NCI-H2196 treated with DMSO at 0.1 percent for 48 hours (cell line): ENCODE measurements around the gene XPC.

Source experiments
- DNase-seq: peaks from one replicate; lab custom pipeline; 2025; ENCODE audit not compliant: unreplicated experiment; lab: John Stamatoyannopoulos, UW

Gene XPC

DNA sequence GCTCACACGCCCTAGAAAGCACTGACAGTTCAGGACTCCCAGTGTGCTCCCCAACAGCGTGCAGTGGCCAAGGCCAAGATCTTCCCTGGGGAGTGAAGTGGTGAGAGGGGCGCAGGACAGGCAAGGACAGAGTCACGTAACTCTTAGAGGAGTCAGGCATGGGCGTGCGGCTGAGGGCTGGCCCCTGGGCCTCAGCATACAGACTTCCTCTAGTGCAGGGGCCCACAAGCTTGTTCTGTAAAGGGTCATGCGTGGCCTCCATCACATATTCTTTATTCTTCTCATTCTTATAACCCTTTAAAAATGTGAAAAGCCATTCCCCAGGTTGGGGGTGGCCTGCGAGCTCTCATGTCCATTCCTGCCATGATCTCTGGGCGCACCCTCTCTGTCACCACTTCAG lies 28.3 kb downstream of the XPC start:
- no peak for DNase-seq

DNA sequence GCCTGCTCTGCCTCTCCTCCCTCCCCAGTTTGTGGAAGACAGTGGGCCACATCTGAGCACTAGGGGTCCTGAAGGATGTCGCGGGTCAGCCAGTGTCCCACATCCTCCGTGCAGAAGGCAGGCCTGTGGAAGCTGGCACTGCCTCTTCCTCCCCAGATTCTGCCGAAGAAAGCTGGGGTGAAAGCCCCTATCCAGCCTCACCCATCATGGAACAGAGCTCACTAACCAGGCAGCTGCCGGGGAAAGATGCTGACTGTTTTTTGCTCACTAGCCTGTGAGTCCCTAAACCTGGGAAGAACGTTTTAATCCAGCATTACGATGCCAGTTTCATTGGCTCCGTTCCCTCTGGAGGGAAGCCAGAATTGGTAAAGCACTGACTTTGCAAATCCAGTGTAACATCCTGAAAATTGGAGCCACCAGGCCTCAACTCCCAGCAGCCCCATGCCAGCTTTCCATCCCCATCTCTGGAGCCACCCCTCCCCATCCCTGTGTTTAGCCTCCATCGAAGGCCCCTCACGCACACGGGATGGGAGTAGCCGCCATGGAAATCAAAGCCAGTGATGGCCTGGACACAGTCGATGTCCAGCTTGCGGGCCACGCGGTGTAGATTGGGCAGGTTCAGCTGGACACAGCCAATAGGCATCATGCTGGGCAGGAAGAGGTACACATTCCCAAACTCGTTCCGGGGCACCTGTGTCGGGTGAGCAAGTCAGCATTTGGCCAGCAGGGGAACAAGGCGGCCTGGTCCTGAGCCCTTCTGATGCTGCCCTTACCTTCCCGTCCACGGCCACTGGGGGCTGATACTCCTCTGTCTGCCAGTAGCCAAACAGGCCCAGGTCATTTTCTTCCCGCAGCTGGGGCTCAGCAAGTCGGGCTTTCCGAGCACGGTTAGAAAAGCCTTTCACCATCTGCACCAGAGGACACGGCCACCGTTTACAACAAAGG lies 30.1 kb downstream of the XPC start:
- no peak for DNase-seq

GRCh38 chr3:14147617-14148016 lies 30.8 kb downstream of the XPC start:
- no peak for DNase-seq

DNA sequence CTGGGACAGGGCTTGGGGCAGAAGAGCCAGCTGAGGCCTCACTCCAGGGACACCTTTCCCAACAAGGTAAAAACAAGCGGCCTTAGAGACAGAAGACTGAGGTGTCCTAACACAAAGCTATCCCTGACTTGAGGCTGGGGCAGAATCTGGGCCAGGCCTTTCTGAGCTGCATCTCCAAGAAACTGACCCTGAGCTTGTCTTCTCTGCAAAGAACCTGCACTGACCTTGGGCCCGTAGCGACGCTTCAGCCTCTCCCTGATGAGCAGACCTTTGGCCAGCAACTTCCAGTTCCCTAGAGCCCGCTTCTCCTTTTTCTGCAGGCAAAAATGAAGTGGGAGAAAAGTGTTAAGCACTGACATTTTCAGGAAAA lies 31.4 kb downstream of the XPC start:
- DNase-seq = no peak

GRCh38 chr3:14146381-14147065 lies 31.9 kb downstream of the XPC start:
- DNase-seq = no peak

DNA sequence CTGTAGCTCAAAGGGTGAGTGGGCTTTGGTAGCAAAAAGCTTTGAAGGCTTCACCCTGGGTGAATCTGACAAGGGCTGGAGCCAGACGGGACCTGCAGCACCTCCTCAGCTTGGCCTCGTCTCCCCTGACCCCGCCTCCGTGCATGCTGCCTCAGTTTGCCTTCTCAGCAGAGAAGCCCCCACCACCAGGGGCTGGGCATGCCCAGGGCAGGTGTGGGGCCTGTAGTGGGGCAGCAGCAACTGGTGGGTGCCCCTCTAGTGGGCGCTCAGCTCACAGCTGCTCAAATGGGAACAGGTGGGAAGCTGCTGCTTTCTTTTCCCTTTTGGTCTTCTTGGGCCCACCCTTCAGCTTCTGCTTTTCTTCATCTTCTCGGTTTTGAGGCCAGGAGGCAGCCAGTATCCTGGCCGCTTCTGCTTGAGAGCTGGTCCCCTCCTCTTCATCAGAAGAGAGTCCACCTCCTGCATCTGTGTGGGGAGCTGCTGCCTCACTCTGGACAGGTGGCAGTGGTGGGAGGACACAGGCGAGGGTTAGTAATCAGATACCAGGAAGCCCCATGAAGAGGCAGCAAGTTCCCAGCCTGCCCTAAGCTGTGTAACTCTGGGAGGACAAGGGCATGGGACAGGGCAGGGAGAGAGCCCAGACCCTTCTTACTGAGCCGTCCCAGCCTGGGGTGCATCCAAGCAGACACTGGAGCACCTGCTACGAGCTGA lies 32.6 kb downstream of the XPC start:
- DNase-seq = no peak

- no peak for DNase-seq
These were observed 33.2 kb downstream of the XPC start for GRCh38 chr3:14145236-14145635.

DNA sequence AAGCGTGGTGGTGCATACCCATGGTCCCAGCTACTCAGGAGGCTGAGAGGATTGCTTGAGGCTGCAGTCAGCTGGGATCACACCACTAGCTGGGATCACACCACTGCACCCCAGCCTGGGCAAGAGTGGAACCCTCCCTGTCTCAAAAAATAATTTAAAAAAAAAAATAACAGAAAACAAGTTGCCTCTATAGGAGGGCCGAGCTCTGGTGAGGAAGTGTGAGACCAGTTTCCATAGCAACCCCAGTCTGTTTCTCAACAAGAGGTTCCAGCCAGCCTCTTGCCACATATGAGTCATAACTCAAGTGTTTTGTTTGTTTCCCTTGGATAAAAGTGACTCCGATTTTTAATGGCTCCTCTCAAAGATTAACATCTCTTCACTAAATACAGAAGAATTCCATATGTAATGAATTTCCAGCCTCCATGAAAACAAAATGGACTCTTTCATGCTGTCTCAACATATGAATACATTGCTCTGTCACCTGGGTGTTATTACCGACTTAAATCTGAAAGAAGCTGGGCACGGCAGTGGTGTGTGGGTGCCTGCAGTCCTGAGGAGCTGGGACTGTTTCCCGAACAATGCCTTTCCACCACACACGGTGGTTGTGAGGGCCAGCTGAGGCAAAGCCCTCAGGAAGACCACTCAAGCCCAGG lies 33.9 kb downstream of the XPC start:
- peak; percentile 66 for DNase-seq

GRCh38 chr3:14143271-14144225 lies 34.9 kb downstream of the XPC start:
- DNase-seq = no peak

DNA sequence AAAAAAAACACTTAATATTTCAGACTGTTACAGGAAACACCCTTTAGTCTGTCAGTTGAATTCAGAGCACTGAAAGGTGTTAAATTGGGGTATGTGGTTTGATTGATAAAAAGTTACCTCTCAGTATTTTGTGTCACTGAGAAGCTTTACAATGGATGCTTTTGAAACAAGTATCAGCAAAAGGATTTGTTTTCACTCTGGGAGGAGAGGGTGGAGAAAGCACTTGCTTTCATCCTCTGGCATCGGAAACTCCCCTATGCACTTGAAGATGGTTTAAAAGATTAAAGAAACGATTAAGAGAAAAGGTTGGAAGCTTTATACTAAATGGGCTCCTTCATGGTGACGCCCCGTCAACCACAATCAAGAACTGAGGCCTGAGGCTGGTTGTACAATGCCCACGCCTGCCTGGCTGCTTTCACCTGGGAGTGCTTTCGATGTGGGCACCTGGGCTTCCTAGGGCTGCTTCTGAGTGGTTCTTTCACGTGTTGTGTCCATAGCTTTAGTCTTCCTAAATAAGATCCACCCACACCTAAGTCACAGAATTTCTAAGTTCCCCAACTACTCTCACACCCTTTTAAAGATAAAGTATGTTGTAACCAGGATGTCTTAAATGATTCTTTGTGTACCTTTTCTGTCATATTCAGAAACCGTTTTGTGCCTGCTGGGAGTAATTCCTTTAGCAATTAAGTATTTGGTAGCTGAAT lies 35.7 kb downstream of the XPC start:
- no peak for DNase-seq

- no peak for DNase-seq
These were observed 36.6 kb downstream of the XPC start for GRCh38 chr3:14141602-14142341.

DNA sequence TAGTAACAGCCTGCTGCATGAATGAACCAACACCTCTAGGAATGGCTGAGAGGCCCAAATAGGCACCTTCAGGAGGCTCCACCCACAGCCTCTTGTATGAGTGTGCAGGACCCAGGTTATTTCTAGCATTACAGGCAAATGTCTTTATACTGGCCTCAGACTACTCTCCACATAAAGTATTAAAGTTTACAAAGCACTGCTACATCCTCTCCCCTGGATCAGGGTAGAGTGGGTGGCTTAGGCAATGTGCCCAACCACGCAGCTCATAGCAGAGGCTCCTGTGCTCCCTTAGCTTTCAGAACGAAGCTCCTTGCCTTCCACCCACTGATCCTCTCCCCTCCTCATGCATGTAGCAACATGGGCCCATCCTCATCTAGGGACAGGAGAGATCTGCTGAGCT lies 37.3 kb downstream of the XPC start:
- DNase-seq = no peak

- no peak for DNase-seq
These were observed 37.7 kb downstream of the XPC start for GRCh38 chr3:14140668-14141067.

- DNase-seq = no peak
These were observed 38.6 kb downstream of the XPC start for GRCh38 chr3:14139771-14140170.

DNA sequence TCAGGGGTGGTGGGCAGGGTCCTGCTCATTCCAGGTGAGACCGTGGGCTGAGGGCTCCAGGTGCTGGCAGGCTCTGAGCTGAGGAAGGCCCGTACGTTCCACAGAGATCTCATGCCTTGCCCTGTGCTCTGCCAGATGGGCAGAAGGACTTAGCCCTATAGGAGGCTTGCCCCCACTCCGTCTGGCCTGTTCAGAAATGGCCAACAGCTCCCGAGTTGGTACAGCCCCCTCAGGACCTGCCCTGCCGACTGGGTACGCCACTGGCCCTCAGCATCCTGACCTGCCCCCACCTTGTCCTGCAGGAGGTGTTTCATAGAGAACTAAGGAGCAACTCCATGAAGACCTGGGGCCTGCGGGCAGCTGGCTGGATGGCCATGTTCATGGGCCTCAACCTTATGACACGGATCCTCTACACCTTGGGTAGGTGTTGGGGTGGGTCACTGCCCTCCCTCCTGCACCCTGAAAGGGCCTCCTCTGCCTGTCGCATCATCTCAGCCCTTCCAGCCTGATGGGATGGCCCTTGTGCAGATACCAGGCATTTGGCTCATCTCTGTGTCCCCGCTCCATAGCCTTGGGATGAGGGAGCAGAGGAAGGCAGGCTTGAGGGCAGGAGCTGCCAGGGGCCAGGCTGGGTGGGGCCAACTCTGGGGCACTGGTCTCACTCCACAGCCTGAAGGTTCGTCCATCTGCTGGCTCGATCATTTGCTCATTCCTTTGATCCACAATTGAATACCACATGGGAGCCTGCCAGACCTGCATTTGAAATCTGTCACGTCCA lies 39.3 kb downstream of the XPC start:
- DNase-seq = no peak

DNA sequence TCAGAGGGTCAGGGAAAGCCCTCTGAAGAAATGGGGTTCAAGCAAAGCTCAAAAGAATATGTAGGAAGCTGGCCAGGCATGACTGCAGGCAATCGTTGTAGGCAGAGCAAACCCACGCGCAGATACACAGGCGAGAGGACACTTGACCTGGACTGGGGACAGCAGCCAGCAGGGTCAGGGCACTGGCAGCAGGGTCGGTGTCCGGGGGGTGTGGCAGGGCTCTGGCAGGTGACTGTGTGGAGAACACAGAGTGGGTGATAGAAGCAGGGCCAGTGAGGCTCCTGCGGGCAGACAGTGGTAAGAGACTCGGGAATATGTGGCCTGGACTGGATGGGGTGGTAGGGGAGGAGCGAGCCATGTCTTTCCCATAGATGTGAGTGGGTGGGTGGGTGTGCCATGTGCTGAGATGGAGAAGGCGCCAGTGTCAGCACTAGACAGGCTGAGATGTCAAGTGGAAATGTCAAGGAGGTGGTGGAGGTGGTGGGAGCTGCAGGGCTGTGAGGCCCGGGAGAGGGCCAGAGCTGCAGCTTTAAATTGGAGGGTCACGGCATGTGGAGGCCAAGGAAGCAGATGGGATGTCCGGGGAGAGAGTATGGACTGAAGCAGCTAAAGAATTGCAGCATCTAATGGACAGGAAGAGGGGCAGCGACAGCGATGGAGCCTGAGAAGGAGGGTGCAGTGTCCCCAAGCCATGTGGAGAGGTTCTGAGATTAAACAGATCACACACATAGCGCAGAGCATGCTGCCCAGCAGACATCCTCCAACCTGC lies 40.1 kb downstream of the XPC start:
- no peak for DNase-seq

- no peak for DNase-seq
These were observed 41.0 kb downstream of the XPC start for GRCh38 chr3:14137445-14137844.
